HG02852 (cell line): Measurements from ENCODE around the gene KSR1.

Experiments used
- ATAC-seq: cut with Tn5 transposase; IDR thresholded peaks from one replicate; pipeline ENCODE4 v1.9.1; 2021; ENCODE audit warnings: mild to moderate bottlenecking, moderate library complexity; ENCODE audit not compliant: unreplicated experiment

Gene KSR1

DNA sequence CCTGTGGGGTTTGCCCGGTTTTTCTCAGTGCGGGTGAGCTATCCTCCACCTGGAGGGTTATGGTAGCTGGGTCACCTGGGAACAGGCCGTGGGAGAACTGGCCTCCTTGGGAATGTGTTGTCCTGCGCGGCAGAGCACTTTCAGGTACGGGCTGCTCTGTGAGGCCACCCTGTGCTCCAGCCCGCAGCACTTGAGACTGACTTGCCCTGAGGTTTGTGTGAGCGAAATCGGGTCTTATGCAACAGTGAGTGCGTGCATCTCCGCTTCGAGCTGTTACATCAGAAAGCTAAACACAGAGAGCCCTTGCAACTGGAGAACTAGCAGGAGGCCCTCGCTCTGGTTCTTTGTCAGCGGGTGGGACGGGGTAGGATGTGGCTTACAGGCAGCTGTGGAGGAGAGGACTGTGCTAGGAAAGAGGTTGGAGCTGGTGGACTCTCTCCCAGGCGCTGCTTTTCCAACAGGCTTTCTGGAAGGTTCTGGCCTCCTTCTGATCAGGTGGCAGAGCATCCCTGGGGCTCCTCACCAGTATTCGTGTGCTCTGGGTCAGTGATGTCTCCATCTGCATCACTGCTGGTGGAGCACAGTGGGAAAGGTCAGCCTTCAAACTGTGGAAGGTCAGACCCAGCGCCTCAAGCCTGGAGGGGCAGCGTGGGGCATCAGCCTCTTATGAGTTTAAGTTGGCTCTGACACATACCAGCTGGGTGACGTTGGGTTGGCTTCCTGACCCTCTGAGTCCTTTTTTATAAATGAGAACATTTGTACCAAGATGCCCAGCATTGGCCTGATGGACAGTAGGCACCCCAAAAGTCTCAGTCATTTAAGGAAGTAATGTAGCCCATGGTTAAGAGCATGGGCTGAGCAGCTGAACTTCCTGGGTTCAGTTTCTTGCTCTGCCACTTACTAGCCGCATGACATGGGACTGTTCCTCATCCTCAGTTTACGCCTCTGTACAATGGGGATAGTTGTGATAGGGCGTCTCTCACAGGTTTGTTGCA lies 76.3 kb downstream of the KSR1 start:
- ATAC-seq, result no peak

DNA sequence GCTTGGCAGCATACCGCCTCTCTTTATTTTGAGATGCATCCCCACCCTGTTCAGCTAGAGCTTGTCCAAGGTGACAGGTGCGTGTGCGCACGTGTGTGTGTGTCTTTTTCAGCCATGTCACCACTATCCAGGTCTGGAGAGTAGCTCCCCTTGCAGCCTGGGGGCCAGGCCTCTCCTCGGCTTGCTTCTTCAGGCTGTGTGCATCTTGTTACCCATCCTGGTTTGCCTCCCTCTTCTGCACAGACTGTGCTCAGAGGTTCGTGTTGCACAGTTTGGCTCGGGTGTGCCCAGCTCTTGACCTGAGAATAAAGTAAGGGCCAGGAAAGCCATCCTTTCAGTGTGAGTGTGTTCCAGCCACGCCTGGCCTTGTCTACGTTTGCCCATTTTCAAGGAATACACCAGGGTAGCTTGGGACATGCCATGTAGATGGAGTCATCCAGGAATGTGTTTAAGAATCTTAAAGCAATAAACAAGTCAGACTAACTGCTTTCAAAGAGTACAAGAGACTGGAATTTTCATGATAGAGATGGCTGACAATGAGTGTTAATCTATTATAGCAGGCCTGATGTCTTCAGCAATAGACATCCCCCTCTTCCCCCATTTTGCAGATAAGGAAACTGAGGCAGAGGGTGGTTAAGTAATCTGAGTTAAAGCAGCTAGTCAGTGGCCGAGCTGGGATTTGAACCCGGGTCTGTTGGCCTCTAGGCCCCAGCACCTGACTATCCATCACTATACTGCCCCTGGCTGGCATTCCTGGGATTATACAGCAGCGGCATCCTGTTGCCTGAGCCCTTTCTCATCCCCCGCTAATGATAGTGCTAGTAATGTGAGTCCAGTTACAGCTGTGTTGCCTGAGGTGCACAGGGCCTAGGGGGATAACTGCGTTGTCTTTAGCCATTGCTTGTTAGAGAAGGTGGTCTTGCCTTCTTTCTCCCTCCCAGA lies 77.9 kb downstream of the KSR1 start:
- ATAC-seq, result no peak

DNA sequence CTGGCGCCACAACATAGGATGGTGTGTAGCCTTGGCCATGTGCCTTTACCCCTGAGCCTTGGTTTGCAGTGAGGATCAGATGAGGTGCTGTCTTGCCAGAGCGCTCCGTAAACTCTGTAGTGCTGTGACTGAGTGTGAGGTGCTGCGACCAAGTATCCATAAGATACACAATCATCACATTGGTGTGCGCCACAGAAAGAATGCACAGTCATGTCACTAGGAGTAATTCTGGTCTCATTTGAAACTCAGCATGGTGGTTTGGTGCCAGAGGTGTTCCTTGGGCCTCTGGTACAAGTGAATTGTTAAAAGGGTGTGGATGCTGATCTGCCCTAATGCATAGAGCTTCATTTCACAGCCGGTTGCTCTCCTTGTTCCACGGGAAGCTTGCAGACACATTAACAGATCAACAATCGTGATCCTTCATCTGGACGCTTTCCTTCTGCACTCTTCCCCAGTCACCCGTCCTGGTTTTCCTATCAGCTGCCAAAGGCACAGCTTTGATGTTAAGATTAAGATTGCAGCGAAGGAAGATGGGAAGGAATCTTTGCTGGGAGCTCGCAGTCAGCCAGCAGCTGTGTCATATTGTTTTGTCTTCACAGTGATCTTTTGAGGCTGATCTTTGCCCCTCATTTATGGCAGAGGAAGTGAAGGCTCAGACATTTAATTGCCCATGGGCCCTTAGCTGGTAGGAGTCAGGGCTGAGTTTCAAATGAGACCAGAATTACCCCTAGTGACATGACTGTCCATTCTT lies 79.1 kb downstream of the KSR1 start:
- ATAC-seq, result no peak

DNA sequence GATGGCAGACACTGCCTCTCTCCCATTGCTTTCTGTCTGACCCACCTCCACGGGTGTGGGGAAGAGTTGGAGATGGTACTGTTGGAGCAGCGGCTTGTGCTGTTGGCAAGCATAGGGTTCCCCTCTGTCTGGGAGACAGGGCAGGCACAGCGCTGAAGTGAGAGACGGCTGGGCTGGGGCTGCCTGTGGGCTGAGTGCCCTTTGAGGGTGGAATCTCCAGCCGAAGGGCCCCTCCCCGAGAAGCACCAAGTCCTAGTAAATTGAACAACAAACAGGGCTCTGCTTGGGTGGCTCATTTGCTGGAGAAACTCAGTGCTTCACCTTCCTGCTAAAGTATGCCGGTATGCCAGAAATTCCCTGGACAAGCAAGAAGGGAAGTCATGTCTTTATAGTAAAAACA lies 79.7 kb downstream of the KSR1 start:
- ATAC-seq, result no peak

DNA sequence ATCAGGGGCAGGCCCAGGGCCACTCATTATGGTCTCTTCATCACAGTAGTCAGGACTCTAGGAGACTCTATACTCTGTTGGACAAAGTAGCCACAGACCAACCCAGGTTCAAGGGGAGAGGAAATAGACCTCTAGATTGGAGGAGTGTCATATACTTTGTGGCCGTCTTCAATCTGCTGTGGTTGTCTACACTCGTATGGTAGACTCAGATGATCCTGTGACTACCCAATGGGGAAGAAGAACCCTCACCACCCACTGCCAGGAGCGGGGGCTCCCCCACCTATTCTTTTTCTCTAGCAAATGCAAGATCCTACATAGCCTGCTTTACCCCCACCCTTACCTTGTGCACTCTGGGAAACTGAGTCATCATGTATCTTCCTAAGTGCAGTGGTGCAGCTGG lies 80.5 kb downstream of the KSR1 start:
- ATAC-seq, result no peak

DNA sequence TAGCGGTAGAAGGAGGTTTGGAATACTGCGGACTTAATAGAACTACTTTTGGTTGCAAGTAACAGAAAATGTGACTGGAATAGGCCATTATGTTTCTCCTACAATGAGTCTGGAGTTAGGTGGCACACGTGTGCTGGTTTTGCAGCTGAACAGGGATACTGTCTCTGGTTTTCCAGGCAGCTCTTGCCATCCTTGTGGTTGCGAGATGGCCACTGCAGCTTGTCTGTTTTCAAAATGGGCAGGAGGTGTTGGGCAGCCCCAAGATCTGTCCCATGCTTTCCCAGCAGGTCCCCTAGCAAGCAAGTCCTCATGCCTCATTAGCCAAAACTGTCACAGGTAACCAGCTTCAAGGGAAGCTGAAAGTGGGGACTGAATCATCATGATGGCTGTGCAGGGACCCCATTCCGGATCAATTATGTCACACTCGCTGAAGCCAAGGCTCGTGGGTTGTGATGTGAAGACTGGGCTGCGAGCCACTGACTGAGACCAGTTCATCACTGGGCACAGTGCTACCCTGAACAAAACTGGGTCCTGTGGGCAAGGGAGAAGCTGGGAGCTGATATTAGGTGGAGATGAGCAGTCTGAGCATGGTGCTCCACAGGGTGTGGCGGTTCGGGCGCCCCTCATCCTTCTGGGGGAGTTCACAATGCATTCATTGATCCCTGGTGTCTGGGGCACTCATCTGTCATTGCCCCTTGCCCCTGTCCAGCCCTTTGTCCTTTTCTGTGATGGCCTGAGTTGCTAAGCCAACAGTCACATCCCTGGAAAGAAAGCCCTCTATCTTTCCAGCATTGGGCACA lies 82.1 kb downstream of the KSR1 start:
- ATAC-seq, result no peak

DNA sequence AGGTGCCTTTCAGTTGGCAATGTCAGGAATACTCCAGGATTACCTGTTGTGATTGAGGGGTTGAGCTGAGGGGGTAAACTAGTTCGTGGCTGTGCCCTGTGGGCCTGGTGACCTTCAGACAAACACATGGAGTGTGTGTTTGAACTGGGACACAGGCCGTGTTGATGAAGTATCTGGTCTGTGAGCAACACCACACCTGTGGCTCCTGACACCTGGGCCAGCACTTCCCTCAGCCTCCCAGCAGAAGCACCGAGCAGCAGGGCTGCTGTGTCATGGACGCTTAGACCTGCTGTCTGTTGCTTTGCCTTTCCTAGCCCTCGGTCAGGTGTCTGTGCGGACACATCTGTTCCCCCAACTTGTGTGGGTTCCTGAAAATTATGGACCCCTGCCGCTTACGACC lies 82.9 kb downstream of the KSR1 start:
- ATAC-seq, result no peak

DNA sequence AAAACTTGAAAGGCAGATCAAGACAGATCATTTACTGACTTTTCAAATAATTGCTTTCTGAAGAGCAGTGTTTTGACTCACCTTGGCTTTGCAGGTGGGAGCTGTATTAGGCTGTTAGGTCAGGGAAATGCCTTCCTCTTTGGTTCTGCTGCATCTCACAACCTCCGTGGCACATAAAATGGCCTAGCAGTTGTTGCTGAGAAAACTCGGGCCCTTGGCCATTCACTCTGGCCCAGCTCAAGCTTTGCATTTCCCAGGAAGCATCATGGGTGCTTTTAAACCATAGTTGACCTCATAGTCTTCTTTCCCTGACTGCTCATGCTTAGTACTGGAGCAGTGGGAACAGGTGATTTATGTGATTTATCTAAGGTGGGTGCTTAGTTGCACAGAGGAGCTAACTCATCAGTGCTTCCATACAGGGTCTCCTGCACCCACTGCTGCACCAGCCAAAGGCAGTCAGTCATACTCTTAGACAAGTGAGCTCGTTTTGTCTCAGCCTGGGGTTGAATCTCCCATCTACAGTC lies 83.6 kb downstream of the KSR1 start:
- ATAC-seq, result no peak

DNA sequence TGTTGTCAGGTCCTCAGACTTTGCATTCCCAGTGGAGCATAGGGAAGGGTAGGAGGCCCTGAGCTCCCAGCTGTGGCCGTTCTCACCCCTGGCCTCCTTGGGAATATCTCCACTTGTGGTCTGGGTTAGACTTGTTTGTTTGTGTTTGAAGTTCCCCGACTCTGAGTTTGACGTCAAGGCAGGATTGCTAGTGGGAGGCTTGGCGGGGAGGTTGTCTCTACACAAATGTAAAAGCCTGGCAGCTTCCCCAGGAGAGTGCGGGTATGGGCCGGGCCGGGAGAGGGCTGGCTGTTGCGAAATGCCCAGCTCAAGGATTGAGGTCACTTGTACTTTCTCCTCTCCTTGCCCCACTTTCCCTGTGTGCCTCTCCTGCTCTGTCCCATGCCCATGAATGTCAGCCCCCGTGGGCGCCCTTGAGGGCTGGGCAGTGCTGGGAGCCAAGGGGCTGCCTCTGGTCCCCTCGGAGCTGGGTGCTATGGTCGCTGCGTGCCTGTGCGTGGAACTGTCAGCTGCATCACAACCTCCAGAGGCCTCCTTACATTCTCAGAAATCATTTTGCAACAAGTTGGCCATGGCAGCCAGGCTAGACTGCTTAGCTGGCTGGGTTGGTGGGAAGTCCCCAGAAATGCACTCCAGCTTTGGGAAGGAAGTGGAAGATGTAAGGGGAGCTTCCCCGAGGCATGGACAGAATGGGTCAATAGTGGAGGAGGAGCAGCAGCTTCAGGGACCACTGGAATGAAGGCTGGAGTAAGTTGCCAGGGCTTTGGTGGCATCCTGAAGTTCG lies 84.3 kb downstream of the KSR1 start:
- ATAC-seq, result no peak

DNA sequence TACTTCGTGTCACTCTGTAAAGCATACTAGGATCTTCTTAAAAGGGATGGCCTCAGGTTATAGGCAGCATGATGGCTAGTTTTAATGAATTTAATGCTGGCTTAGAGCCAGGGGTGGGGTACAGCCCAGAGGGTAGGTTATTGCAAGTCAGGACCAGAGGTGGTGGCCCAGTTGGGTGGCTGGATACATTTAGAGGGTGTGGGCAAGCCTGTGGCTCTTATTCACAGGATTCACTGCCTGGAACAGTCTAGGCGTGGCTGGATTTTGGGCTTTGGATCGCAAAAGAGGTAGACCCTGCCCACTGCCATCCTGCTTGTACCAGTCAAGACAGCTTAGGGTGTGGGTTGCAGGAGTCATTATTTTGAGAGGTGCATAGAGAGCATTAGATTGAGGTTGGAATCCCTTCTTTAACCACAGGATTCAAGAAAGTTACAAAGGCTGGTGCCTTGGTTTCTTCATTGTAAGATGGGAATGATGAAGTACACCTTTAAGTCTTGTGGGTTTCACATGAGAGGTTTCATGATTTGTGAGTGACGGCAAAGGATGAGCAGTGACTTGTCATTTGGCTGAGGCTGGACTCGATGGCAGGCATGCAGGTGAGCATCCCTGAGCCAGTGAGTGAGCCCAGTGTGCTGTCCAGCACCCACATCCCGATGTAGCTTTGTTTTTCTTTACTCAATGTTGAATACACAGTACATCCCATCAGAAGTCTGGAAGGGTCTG lies 85.2 kb downstream of the KSR1 start:
- ATAC-seq, result no peak

DNA sequence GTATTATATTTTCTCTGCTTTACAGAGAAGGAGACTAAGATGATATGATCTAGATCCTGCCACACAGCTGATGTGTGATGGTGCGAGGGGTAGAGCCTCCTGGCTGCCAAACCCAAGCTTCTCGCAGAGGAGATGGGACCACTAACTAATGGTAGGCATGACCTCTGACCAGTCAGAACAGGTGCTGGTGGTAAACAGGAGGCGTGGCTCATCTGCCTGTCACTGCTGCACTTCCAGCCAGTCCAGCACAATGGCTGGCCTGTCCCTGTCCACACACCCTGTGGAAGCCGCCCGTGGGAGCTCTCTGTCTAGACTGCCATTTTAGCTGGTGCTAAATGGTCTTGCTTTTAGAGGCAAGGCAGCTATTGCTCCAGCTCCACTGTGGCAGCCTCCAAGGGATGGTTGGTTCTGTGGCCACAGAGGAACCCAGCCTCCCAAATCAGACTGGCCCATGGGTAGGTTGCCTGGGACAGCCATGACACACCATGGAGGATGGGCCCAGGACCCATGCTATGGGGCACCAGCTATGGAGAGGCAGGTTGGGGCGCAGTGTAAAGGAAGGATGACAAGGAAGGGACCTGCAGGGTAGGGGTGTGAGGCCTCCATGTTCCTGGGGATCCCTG lies 86.7 kb downstream of the KSR1 start:
- no peak for ATAC-seq

DNA sequence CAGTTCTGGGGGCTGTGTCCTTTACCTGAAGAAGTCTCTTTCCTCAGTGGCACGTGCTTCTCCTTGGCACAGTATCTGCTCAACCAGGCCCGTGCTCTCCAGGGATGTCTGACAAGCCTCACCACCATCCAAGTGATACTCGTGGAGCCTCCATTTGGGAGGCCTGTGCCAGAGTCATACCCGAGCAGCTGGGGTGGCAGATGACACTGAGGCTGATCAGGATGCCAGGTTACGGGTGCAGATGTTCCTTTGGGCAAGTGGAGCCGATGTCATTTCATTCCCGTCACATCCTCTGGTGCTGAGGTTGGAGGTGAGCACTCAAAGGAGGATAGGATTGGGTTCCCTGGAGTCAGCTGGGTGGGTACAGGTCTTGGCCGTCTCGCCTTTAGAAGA lies 87.2 kb downstream of the KSR1 start:
- no peak for ATAC-seq

DNA sequence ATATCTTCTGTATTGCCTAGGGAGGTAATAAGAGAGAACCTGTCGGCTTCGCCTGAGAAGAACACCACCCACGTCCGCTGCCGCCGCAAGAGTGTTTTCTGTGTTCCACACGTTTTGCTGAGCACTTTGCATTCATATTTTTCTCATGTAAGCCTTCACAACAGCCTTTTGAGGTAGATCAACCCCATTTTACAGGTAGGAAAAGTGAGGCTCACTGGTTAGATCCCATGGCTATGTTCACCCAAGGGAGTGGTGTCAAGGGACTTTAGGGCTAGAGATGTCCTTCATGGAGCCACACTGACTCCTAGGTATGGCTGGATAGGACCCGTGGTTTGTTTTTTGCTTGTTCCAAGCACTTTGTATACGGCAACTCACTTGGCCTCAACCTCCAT lies 87.7 kb downstream of the KSR1 start:
- no peak for ATAC-seq

DNA sequence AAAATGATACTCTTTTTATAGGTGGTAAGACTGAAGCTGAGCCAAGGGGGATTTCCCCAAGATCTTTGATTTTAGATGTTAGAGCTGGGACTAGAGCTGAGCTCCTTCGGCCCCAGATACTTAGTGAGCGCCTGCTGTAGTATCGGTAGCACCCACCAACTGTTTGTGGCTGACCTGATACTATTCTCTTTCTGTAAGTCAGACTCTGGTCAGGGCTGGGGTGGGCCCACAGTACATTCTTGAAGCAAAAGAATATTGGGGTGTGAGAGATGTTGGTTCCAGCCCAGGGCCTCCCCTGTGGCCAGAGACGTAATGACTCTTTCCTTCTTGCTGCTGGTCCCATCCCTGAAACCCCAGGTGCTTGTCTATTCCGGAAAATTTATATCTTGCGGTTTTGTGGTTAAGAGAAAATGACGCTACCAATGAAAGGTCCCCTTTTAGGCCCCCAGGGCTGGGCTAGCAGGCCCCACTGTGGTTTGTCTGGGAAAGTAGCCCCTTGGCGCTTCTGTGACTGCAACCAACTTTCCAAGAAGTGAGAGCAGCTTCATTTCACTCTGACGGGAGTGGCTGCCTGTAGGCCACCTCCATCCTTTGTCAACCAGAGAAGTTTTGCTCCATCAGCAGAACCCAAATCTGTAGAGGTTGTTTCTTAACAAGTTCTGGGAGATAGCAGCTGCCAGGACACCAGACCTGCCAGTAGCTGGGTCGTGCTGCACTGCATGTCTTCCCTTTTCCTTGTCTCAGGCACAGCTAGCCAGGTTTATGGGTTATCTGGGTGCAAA lies 88.3 kb downstream of the KSR1 start:
- peak; percentile 82 for ATAC-seq

DNA sequence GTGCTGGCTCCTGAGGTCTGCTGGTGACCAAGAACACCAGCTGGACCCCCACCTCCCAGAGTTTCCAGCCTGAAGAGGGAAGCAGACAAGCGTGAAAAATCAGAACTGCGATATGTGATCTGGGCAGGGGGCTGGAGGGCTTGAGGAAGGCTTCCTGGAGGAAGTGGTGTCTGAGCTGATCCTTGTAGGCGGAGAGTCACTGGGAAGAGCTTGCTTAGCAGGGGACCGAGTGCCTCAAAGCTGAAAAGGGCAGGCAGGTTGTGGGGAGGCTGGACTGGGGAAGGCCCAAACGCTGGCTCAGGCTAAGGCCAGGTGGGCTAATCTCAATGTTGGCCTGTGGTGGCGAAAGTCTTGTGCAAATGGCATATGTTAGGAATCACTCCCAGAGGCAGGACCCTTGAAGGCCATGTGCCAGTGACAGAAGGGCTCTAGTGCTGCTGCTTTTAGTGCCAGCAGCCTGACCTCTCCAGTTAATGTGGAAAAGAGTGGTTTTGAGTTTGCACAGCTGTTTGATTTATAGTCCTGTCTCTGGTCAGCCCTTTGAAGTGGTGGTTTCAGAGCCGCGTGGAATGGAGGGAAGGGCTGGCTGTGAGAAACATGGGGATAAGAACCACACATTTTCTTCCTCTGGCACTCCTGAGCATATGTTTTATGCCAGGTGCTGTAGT lies 89.4 kb downstream of the KSR1 start:
- no peak for ATAC-seq

DNA sequence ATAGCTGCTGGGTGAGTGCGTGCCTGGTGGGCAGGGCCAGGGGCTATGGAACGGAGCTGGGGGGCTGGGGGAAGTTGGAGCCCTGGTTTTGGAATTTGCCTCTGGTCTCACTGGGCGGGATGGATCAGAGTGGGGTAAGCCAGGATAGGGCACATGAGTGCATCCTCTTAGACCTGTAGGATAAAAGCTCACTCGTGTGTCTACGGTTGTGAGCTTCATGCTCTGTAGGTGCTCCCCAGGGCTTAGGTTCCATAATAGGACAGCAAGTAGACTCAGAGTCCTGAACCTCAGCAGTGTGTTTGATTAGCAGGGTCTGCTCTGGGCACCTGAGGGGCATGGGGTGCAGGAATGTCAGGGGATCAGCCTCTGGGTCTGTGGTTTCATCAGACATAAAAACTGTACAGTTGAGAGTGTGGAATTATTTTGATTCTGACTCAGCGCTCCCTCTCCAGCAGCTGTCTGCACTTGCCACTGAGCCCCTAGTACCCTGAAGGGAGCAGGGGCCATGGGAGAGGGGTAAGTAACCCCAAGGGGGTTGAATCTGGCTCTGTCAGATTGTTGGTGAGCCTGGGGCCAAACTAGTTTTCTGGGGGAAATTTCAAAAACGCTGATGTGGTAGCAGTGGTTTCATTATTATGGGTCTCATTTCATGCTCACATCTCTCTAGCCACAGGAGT lies 90.5 kb downstream of the KSR1 start:
- no peak for ATAC-seq
